HG03139 (cell line): ENCODE measurements around the gene PSMC3IP.
"Not testable (repeated sequence)": the region's sequence is repeated elsewhere in the genome, so short reads cannot be mapped to it uniquely, and the experiment has no call there.

ENCODE experiments used
- ATAC-seq: cut with Tn5 transposase; IDR thresholded peaks from one replicate; pipeline ENCODE4 v1.9.1; 2021; ENCODE audit not compliant: unreplicated experiment

PSMC3IP gene

GRCh38 chr17:42562388-42563142 is 15.0 kb downstream of the PSMC3IP start:
- ATAC-seq: no peak

- ATAC-seq: no peak
Observed at GRCh38 chr17:42561897-42562387, 15.6 kb downstream of the PSMC3IP start, which contains the start of gene COASY. COASY (plus strand) TSS chr17:42562148; CDS start chr17:42562623, 475 bp downstream.

DNA sequence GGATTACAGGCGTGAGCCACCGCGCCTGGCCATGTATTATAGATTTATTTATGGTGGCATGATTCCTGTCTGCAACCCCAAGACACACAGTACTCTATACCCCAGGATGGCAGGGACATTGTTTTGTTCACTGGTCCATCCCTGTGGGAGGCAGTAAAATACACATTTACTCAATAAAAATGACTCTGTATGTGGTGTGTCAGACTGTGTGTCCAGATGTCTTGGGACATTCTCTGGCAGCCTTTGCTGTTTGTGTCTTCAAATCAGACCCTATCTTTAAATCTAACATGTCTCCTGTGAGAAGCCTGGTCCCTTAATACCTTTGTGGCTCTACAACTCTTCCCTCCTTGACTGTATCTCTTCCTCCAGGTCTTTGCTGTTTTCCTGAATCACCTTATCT is 17.3 kb downstream of the PSMC3IP start:
- no peak for ATAC-seq

- no peak for ATAC-seq
Observed at GRCh38 chr17:42559075-42559474, 18.5 kb downstream of the PSMC3IP start.

DNA sequence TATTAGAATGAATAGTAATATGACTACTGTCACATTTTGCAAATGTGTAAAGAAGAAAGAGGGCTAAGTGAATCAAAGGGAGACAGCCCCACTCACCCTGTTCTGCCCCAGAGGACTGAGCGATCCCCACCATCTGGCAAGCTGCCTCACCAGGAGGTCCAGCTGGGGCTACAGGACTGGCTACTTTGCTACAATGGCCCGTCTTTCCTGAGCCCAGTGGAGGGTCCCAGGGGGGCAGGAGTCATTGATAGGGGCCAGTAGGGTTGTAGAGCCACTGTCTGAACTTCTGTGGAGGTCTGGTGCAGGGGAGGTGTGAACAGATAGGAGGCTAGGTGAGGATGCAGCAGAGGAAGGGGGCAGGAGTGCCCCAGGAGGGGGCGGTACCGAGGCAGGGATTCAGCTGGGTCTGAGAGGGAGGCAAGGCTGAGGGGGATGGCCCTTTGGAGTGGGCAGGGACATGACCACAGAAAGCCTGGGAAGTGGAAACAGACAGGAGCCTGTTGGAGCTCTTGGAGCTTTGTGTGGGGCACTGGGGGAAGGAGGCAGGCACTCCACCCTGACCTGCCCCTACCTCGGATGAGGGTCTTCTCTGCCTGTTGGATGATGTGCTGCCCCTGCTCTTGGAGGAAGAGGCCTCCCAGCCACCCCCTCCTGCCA is 21.4 kb downstream of the PSMC3IP start:
- ATAC-seq: not testable (repeated sequence)

GRCh38 chr17:42555122-42555622 is 22.4 kb downstream of the PSMC3IP start:
- no peak for ATAC-seq

- ATAC-seq: peak; percentile 61
Observed at GRCh38 chr17:42554250-42555121, 23.0 kb downstream of the PSMC3IP start.

DNA sequence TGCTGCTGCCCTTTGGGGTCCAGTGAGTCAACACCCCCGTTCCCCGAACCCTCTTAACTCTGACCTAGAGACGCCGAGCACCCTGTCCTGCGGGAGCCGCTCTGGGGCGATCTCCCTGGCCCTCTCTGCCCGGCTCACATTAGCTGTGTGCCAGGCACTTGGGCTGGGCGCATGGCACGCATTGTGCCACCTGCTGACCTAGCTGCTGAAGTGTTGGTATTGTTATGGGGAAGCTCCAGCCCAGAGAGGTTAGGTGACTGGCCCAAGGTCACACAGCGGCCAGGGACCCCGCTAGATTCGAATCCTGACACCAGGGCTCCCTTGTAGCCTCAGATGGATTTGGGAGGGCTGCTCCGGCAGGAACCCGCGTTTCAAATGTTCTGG is 23.7 kb downstream of the PSMC3IP start:
- no peak for ATAC-seq

DNA sequence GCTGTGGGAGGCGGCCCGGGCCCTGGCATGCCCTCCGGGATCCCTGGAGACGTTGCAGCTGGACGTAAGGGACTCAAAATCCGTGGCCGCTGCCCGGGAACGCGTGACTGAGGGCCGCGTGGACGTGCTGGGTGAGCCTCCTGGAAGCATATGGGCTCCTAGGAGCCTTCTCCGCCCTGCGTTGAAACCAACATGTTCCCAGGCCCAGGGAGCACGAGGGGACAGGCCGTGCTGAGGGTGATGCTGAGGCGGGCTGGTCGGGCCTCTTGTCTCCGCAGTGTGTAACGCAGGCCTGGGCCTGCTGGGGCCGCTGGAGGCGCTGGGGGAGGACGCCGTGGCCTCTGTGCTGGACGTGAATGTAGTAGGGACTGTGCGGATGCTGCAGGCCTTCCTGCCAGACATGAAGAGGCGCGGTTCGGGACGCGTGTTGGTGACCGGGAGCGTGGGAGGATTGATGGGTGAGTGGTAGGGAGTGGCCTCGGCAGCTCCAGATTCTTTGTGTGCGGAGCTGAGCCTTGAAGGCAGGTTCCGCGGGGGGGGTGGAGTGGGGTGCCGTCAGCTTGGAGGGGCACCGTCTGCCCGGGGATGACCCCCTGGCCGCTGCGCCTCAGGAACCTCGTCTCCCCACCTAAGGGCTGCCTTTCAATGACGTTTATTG is 24.2 kb downstream of the PSMC3IP start:
- ATAC-seq: no peak

GRCh38 chr17:42552736-42553135 is 24.8 kb downstream of the PSMC3IP start, which contains the start of gene HSD17B1:
HSD17B1 (plus strand) TSS chr17:42552923; CDS start chr17:42552934, 11 bp downstream.
- ATAC-seq: not testable (repeated sequence)

- ATAC-seq: no peak
Observed at GRCh38 chr17:42548993-42549755, 28.4 kb downstream of the PSMC3IP start.

GRCh38 chr17:42548070-42548837 is 29.3 kb downstream of the PSMC3IP start:
- no peak for ATAC-seq

- no peak for ATAC-seq
Observed at GRCh38 chr17:42547698-42548069, 29.8 kb downstream of the PSMC3IP start.

- ATAC-seq: no peak
Observed at GRCh38 chr17:42547001-42547461, 30.5 kb downstream of the PSMC3IP start.

- ATAC-seq: not testable (repeated sequence)
Observed at GRCh38 chr17:42545755-42546505, 31.6 kb downstream of the PSMC3IP start.

GRCh38 chr17:42544874-42545283 is 32.6 kb downstream of the PSMC3IP start:
- ATAC-seq: no peak

GRCh38 chr17:42543190-42544079 is 34.1 kb downstream of the PSMC3IP start:
- ATAC-seq: no peak
